Heart right ventricle (tissue), 16 donors: Measurements from ENCODE around the gene MRAP2. TPM values are rescaled to one million over a fixed set of nuclear protein-coding genes. Genes with fewer than 3 reads are reported as not detected.

Source experiments
- ATAC-seq, 8 donors: fragments of 200-7000 bp; cut with Tn5 transposase; one replicate each; pipeline ENCODE4 v1.9.1; 2020; ENCODE audit warnings: mild to moderate bottlenecking in 8 of 8, moderate library complexity in 8 of 8, moderate number of reproducible peaks in 1 of 8
- DNase-seq, 2 donors: peaks; one replicate each; pipeline ENCODE4 v3.0.0-alpha.2; 2020
- H3K27ac ChIP-seq, 10 donors: fragments of 200-600 bp; sonication (generic) in 2 of 10; one replicate each; pipeline versions ENCODE4 v1.5.0 to v1.8.0; 2020 to 2022; ENCODE audit warnings: mild to moderate bottlenecking in 3 of 10
- H3K27me3 ChIP-seq, 7 donors: fragments of 200-600 bp; one replicate each; pipeline ENCODE4 v1.8.0; 2021 to 2022; ENCODE audit warnings: mild to moderate bottlenecking in 2 of 7
- H3K36me3 ChIP-seq, 9 donors: fragments of 200-600 bp; sonication (generic) in 1 of 9; one replicate each; pipeline versions ENCODE4 v1.5.0 to v1.8.0; 2020 to 2022; ENCODE audit warnings: mild to moderate bottlenecking in 2 of 9
- H3K4me1 ChIP-seq, 9 donors: fragments of 200-600 bp; sonication (generic) in 1 of 9; one replicate each; pipeline versions ENCODE4 v1.5.0 to v1.8.0; 2020 to 2022; ENCODE audit warnings: mild to moderate bottlenecking in 4 of 9
- H3K4me3 ChIP-seq, 10 donors: fragments of 200-600 bp; sonication (generic) in 2 of 10; one replicate each; pipeline versions ENCODE4 v1.5.0 to v1.8.0; 2020 to 2022; ENCODE audit warnings: mild to moderate bottlenecking in 7 of 10, moderate library complexity in 2 of 10
- H3K9me3 ChIP-seq, 11 donors: fragments of 200-600 bp in 10 of 11; sonication (generic) in 2 of 11; one replicate each; pipeline versions ENCODE4 v1.5.0 to v1.8.0; 2013 to 2022; ENCODE audit warnings: mild to moderate bottlenecking in 2 of 11, control low read depth in 1 of 11, moderate library complexity in 1 of 11
- WGBS, 2 donors: extraction: QIAGEN DNeasy Blood & Tissue Kit; methylation state at CpG; one replicate each; pipeline ENCODE4 v1.1.7; 2013; ENCODE audit warnings: inconsistent platforms in 1 of 2; 5-methylcytosine and 5-hydroxymethylcytosine counted together
- intact Hi-C, 10 donors: fragments of 100-400 bp; cut with DNase I; formaldehyde crosslinking; loops; one replicate each; pipeline versions ENCODE4 v1.11.1 to v1.14.2; 2022
- polyA plus RNA-seq, 2 donors: library from polyadenylated mRNA; stranded (reverse); fragments of 200-250 nt; gene quantifications; one replicate each; pipeline ENCODE4 v1.2.3, GENCODE V29; 2013
- total RNA-seq, 10 donors: library from RNA; stranded (reverse); fragmentation: NEBNext Ultra II Directional in 3 of 10; extraction: Animal tissue kit (Norgen Biotek cat#: 25700) in 3 of 10; gene quantifications; one replicate each; pipeline versions ENCODE4 v1.2.1 to v1.2.4, GENCODE V29; 2021 to 2023
- TF ChIP-seq, protein P1 (sequence below), 9 donors: fragments of 200-600 bp; sonication (generic) in 2 of 9; IDR thresholded peaks; one replicate each; pipeline versions ENCODE4 v1.5.0 to v1.8.0; 2021 to 2022; ENCODE audit warnings: antibody characterized with exemption in 9 of 9, mild to moderate bottlenecking in 5 of 9, moderate library complexity in 1 of 9
- donor health status: Arrhythmogenic right ventricular cardiomyopathy.
- donor health status: ischemic (EF 13 %, LVEDD 7.1; RV severe dilation, severe dysfunction).
- donor health status: healthy with polysubstance abuse.
- donor health status: DM: no; HTN: yes; CAD: no.
- donor health status: DM: no; HTN: no; CAD: no.
- donor health status: ischemic (EF 25% LVEDD 6.9; RV normal size, moderate dysfunction).
- donor health status: ischemic (EF 25% LVEDD 5.7; RV mildly dilated, moderate dysfunction).
- donor health status: healthy.
- donor health status: DM: yes; HTN: yes; CAD: no.
- donor health status: Ischemic cardiomyopathy.
- donor health status: ischemic (EF 35%, LVEDD 5.7; RV mildly dilated, moderate dysfunction).
- donor health status: nonischemic (EF 11% LVEDD 7.7; RV severe dilation, severe dysfunction).
- donor health status: DM: yes; HTN: yes; CAD: no.
- donor health status: PGD.
- donor health status: ischemic (EF 29% LVEDD 5.4; RV normal size, mild dysfunction).
- donor health status: nonischemic (EF 23%, LVEDD 6.1; RV moderate dilation, normal function).

The MRAP2 gene
- total and polyA plus RNA-seq, 12 donors: 0.14 to 0.56 (median 0.22) TPM; not detected in 3

DNA sequence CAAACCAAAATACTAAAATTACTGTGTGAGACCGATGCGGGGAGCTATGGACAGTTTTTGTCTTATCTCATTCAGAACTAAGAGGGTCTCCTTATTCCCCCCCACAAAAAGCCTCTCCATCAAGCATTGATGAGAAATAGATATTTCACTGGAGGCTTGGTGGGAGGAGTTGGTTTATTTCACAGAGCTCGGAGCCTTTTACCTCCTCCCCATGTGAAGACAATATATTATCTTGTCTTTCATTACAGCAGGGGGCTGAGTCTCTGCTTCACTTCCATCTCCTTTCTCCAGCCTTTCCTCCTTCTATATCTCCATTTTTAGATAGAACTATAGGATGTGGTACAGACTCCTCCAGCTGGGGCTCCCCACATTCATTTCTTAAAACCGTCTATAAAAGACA is 29.9 kb upstream of the MRAP2 start:
- intact Hi-C loops: no loop called here
- Histone ChIP-seq H3K9me3 (no peaks in the 10 kb centered on the region), H3K4me1 (no peaks in the 10 kb centered on the region), H3K27me3 (peaks cover 0 to 10% (median 0%) of the 10 kb centered on the region in 7 donors), H3K4me3 (no peak overlapping the region), H3K27ac (no peak overlapping the region), H3K36me3 (no peaks in the 10 kb centered on the region)
- TF ChIP-seq, protein P1, sequence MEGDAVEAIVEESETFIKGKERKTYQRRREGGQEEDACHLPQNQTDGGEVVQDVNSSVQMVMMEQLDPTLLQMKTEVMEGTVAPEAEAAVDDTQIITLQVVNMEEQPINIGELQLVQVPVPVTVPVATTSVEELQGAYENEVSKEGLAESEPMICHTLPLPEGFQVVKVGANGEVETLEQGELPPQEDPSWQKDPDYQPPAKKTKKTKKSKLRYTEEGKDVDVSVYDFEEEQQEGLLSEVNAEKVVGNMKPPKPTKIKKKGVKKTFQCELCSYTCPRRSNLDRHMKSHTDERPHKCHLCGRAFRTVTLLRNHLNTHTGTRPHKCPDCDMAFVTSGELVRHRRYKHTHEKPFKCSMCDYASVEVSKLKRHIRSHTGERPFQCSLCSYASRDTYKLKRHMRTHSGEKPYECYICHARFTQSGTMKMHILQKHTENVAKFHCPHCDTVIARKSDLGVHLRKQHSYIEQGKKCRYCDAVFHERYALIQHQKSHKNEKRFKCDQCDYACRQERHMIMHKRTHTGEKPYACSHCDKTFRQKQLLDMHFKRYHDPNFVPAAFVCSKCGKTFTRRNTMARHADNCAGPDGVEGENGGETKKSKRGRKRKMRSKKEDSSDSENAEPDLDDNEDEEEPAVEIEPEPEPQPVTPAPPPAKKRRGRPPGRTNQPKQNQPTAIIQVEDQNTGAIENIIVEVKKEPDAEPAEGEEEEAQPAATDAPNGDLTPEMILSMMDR (IDR thresholded peaks at IDR 0.05): no peak
- DNase-seq: no peak
- no peak for ATAC-seq
- 75 to 77% methylated on average over 4 of the region's 4 CpGs for WGBS, 2 donors

DNA sequence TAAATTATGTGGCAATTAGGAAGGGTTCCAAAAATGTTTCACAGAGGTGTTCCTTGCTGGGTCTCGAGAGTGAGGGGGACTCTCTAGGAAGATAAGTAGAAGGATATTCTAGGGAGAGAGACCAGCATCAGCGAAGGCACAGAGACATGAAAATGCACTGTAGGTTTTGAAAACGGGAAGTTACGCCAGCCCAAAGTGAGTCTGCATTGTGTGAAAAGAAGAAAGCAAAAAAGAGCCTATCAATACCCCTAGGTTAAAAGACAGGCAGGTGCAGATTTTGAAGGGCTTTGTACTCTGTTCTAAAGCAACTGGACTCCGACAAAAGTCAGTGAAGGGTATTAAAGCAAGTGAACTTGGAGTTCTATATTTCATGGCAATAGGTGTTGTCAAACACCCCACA is 25.7 kb upstream of the MRAP2 start:
- intact Hi-C loops: no loop called here
- Histone ChIP-seq H3K27me3 (peaks cover 0 to 8% (median 0%) of the 10 kb centered on the region in 7 donors), H3K4me1 (no peaks in the 10 kb centered on the region), H3K36me3 (no peaks in the 10 kb centered on the region), H3K4me3 (no peak overlapping the region), H3K27ac (no peak overlapping the region), H3K9me3 (no peaks in the 10 kb centered on the region)
- TF ChIP-seq, protein P1 (IDR thresholded peaks at IDR 0.05): no peak
- no peak for ATAC-seq
- no peak for DNase-seq
- WGBS, 2 donors: 78 to 83% methylated on average over 5 of the region's 5 CpGs

DNA sequence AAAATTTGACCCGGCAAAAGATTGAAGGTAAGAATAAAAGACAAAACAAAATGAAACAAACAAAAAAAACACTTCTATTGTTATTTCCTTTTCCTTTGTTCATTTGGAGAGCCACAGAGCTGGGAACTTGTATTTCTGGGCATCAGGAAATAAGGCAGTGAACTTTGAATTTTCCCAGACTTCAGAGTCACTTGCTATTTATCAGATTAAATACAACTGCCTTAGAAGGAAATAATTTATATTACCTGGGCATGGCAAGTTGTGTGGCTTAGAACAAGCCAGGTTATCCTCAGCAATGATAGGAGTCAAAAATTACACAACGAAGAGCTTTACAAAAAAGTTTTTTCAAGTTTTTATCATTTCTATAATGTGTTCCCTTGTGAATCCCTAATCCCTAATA is 20.2 kb upstream of the MRAP2 start:
- WGBS, 2 donors: 80 to 92% methylated on average over 2 of the region's 2 CpGs
- intact Hi-C loops: no loop called here
- H3K4me1 ChIP-seq: no peaks in the 10 kb centered on the region
- no peak overlapping the region for H3K4me3 ChIP-seq
- H3K27ac ChIP-seq: no peak overlapping the region
- no peaks in the 10 kb centered on the region for H3K36me3 ChIP-seq
- no peak for DNase-seq
- ATAC-seq: no peak
- H3K9me3 ChIP-seq: no peaks in the 10 kb centered on the region
- TF ChIP-seq, protein P1 (IDR thresholded peaks at IDR 0.05): no peak
- H3K27me3 ChIP-seq: peaks cover 0 to 5% (median 0%) of the 10 kb centered on the region in 7 donors

DNA sequence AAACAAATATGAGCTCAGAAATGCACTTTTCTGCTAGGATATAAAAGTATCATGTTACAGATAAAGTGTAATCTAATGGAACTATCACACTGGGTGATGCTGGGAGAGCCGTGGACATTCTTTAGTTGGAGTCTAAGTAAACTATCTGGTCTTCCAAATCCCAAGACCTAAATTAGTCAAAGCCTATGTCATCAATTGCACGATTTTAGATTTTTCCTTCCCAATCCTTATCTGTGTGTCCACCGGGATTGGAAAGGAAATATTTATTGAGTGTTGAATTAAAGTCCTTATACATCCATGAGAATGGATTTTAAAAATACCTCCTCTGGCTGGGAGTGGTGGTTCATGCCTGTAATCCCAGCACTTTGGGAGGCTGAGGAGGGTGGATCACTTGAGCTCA is 19.6 kb upstream of the MRAP2 start:
- 48 to 57% methylated on average over 3 of the region's 3 CpGs for WGBS, 2 donors
- ATAC-seq: no peak
- no peak overlapping the region for H3K4me3 ChIP-seq
- intact Hi-C loops: no loop called here
- peaks cover 0 to 8% (median 0%) of the 10 kb centered on the region in 7 donors for H3K27me3 ChIP-seq
- H3K27ac ChIP-seq: no peak overlapping the region
- TF ChIP-seq, protein P1 (IDR thresholded peaks at IDR 0.05): no peak
- H3K9me3 ChIP-seq: no peaks in the 10 kb centered on the region
- no peaks in the 10 kb centered on the region for H3K4me1 ChIP-seq
- H3K36me3 ChIP-seq: no peaks in the 10 kb centered on the region
- no peak for DNase-seq
